Measurements from ENCODE around the gene BCL11B.

The BCL11B gene

GRCh38 chr14:99286761-99287160 lies 14.8 kb upstream of the BCL11B start:
- DNase-seq = no peak

GRCh38 chr14:99284254-99285004 lies 12.4 kb upstream of the BCL11B start:
- no peak for DNase-seq

- DNase-seq = no peak
Measured at GRCh38 chr14:99282261-99283050, 10.5 kb upstream of the BCL11B start.

GRCh38 chr14:99281396-99281795 lies 9.4 kb upstream of the BCL11B start:
- no peak for DNase-seq

GRCh38 chr14:99280852-99281251 lies 8.9 kb upstream of the BCL11B start:
- DNase-seq = no peak

- DNase-seq = no peak
Measured at GRCh38 chr14:99280066-99280731, 8.2 kb upstream of the BCL11B start.

GRCh38 chr14:99278836-99279235 lies 6.8 kb upstream of the BCL11B start:
- no peak for DNase-seq

GRCh38 chr14:99277530-99277929 lies 5.5 kb upstream of the BCL11B start:
- DNase-seq = no peak

- no peak for DNase-seq
Measured at GRCh38 chr14:99276482-99276881, 4.5 kb upstream of the BCL11B start.

- no peak for DNase-seq
Measured at GRCh38 chr14:99275222-99275584, 3.2 kb upstream of the BCL11B start.

- peak in 1 of 2 donors; percentile 42 for DNase-seq
Measured at GRCh38 chr14:99274346-99275221, 2.6 kb upstream of the BCL11B start.

GRCh38 chr14:99273766-99274345 lies 1.9 kb upstream of the BCL11B start:
- peak in 1 of 2 donors; percentile 43 for DNase-seq

GRCh38 chr14:99272899-99273765 lies 1.1 kb upstream of the BCL11B start:
- DNase-seq = peak in 1 of 2 donors; percentile 51

- no peak for DNase-seq
Measured at GRCh38 chr14:99272632-99272898, 568 bp upstream of the BCL11B start.

GRCh38 chr14:99271221-99271941 lies 616 bp downstream of the BCL11B start:
- DNase-seq = no peak

- peak in 1 of 2 donors; percentile 32 for DNase-seq
Measured at GRCh38 chr14:99270458-99271220, 1.4 kb downstream of the BCL11B start.

- peak in 1 of 2 donors; percentile 13 for DNase-seq
Measured at GRCh38 chr14:99268810-99269707, 2.9 kb downstream of the BCL11B start.

GRCh38 chr14:99267837-99268781 lies 3.9 kb downstream of the BCL11B start:
- DNase-seq = peak in 1 of 2 donors; percentile 36
